ENCODE data around the gene SPOCK2. TPM values are rescaled to one million over a fixed set of nuclear protein-coding genes. Genes with fewer than 3 reads are reported as not detected.

SPOCK2 gene
- total and polyA plus RNA-seq, 2 of the 13 experiments (the other 11 are each of a cell fraction or from before 2014, with no cell fraction given), result 8.6 to 30.6 TPM

GRCh38 chr10:72056932-72057751 lies 31.2 kb downstream of the SPOCK2 start (continued):
- peak; percentile 81; the same call in 1 of the 2 replicates for TF ChIP-seq TFDP1 (CRISPR knock-in tag; IDR thresholded peaks at IDR 0.05; ENCODE audit: borderline replicate concordance)
- peak; percentile 73; the same call in 1 of the 2 replicates for TF ChIP-seq ZNF232 (CRISPR knock-in tag; IDR thresholded peaks at IDR 0.05; ENCODE audit: borderline replicate concordance)
- no peak for TF ChIP-seq ZNF513 (CRISPR knock-in tag; conservative IDR thresholded peaks at IDR 0.05)
- no peak for TF ChIP-seq CBFB (CRISPR knock-in tag; IDR thresholded peaks at IDR 0.05)
- no peak for TF ChIP-seq MTA3 (CRISPR knock-in tag; IDR thresholded peaks at IDR 0.05)
- TF ChIP-seq SIX4 (CRISPR knock-in tag; IDR thresholded peaks at IDR 0.05), result 0 out of 2 replicates have a peak, but pooled peaks have one; percentile 15
- TF ChIP-seq FOSL2 (CRISPR knock-in tag; IDR thresholded peaks at IDR 0.05), result no peak
- TF ChIP-seq ZNF747 (CRISPR knock-in tag; IDR thresholded peaks at IDR 0.05; ENCODE audit: borderline replicate concordance), result no peak
- TF ChIP-seq GATAD1 (CRISPR knock-in tag; IDR thresholded peaks at IDR 0.05), result no peak
- no peak for TF ChIP-seq SYNCRIP (IDR thresholded peaks at IDR 0.05; ENCODE audit: insufficient read depth, low read depth, low read length)
- no peak for TF ChIP-seq PCBP2 (optimal IDR thresholded peaks at IDR 0.05; ENCODE audit: low read depth, low read length, poor library complexity, severe bottlenecking)
- TF ChIP-seq MAX (IDR thresholded peaks at IDR 0.05), result peak; percentile 86
- no peak for TF ChIP-seq TSC22D2 (CRISPR knock-in tag; IDR thresholded peaks at IDR 0.05; ENCODE audit: borderline replicate concordance)
- peak; percentile 51; the same call in 1 of the 2 replicates for TF ChIP-seq ZNF263 (CRISPR knock-in tag; IDR thresholded peaks at IDR 0.05)
- TF ChIP-seq ZFP90 (CRISPR knock-in tag; IDR thresholded peaks at IDR 0.05; ENCODE audit: borderline replicate concordance), result peak; percentile 66; the same call in 1 of the 2 replicates
- TF ChIP-seq EZH2 (conservative IDR thresholded peaks at IDR 0.05; ENCODE audit: low read depth, low read length), result no peak
- no peak for TF ChIP-seq JARID2 (CRISPR knock-in tag; IDR thresholded peaks at IDR 0.05; ENCODE audit: insufficient replicate concordance)
- TF ChIP-seq ZNF431 (CRISPR knock-in tag; IDR thresholded peaks at IDR 0.05; ENCODE audit: borderline replicate concordance, low read depth), result 0 out of 2 replicates have a peak, but pooled peaks have one; percentile 43
- no peak for TF ChIP-seq SNAPC4 (CRISPR knock-in tag; IDR thresholded peaks at IDR 0.05)
- no peak for TF ChIP-seq ZNF20 (CRISPR knock-in tag; IDR thresholded peaks at IDR 0.05)
- TF ChIP-seq ZNF841 (CRISPR knock-in tag; IDR thresholded peaks at IDR 0.05; ENCODE audit: borderline replicate concordance), result no peak

All from HepG2 (cell line).